ENCODE results near the gene C18orf63. TPM values are rescaled to one million over a fixed set of nuclear protein-coding genes. Genes with fewer than 3 reads are reported as not detected.

Gene C18orf63
- total RNA-seq, 1 experiment from 2014 or later, result not detected

DNA sequence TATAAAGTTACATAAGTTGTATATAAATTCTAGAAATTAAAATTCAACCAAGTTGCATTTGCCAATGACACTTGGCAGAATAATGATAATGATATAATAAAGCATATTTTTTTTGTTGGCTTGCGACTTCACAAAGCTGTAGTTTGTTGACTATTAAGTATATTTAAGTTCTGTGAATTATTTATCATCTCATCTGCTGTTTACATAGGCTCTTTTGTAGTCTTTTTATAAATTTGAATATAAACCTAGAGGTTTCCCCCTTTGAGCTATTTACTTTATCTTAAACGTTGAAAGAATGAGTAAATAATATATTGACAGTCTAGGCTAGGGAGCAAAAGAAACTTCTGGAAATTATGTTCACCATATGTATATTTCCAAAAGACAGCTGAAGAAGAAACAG, 32.9 kb downstream of the C18orf63 start:
- in situ Hi-C loops (cut with HindIII; ENCODE audit: low pct_unique_long_range_greater_than_20kb, low sequenced_read_pairs), result no loop called here
- no peak for DNase-seq (ENCODE audit: low read depth, low spot score)

DNA sequence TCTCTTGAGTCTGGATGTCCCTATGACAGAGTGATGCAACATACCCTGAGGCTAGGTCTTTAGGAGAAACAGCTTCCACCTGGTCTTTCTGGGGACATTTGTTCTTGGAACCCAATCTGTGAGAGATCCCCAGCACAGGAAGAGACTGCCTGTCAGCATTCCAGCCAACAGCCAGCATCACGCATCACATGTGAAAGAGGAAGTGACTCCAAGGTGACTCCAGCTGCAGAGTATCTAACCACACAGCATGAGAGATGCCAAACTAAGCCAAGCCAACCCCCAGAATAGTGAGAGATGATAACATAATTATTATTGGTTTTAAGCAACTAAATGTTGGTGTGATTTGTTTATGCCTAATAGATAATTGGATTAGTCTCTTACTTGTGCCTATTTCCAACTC, 35.7 kb downstream of the C18orf63 start:
- in situ Hi-C loops (cut with HindIII; ENCODE audit: low pct_unique_long_range_greater_than_20kb, low sequenced_read_pairs), result no loop called here
- DNase-seq (ENCODE audit: low read depth, low spot score), result peak; percentile 6

DNA sequence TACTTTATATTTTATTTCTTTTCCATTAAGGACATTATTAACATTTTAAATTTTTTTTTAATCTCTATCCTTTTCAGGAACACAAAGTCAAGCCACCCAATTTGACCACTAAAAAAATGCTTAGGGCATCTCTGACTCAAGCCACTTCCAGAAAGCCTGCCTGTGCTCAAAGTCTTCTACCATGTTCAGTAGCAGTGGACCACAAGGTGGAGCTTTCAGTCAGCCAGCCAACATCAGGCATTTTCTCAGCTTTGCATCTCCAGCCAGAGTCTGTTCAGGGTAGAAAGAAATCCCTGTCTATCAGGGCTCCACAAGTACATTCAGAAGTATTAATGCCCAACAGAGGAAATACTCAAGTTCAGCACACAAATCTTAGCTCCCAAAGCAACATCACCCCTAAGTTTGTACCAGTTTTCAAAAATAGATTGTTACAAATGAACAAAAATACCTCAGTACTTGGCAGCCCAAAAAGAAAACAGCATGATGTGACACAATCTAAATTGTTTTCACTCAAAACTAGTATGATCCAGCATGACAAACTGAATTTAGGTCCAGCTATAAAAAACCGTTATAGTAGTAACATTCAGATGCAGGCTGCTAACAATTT, 37.6 kb downstream of the C18orf63 start:
- in situ Hi-C loops (cut with HindIII; ENCODE audit: low pct_unique_long_range_greater_than_20kb, low sequenced_read_pairs), result no loop called here
- peak; percentile 84 for DNase-seq (ENCODE audit: low read depth, low spot score)

DNA sequence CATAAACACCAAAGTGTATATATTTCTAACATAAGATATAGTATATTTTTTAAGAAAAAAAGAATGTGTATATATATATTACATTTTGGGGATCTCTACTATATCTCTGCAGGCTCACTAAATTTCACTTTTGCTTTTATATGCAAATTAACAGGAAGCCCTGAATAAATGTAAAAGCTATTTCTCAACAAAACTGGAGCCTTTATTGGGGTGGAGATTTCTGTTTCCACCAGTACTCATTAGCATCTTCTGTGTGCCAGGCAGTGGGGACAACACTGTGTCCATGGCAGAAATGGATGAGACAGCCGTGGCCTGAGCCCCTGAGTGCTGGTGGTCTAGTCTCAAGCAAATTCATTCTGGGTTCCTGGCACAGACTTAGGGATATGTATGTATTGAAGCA, 41.3 kb downstream of the C18orf63 start:
- DNase-seq (ENCODE audit: low read depth, low spot score), result no peak
- in situ Hi-C loops (cut with HindIII; ENCODE audit: low pct_unique_long_range_greater_than_20kb, low sequenced_read_pairs), result no loop called here

DNA sequence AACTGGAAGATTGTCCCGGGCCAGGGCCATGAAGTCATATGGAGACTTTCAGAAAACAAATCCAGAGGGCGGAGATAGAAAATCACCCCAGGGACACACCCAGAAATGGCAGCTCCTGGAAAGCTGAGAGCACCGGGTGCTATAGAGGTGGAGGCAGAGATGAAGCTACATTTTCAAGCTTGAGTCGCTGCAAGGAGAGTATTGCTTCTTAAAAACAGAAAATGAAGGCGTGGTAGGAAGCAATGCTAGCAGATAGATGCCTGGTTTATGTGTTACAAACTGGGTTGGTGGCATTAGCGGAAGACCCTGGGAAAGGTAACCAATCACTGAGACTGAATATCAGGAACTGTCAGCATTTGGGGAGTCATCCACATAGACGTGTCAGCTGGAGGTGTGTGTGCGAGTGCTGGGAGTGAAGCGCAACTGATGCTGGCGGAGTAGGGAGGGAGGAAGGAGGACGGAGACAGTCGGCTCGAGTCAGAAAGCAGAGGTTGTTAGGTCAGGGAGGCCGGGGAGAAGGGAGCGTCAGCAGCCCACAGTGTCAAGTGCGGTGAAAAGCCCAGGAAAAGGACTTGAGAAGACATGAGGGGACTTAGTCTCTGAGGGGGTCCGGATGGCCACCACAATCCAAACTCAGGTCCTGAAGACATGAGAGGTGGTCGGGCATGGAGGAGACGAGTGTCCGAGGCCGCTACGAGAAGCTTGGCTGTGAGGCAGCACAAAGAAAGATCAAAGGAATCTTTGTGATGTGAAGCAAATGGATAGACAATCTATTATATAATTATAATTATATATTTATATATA, 45.4 kb downstream of the C18orf63 start:
- in situ Hi-C loops (cut with HindIII; ENCODE audit: low pct_unique_long_range_greater_than_20kb, low sequenced_read_pairs), result loop anchor here (10.0 kb wide), 1 partner anchor 94 kb away; the partner anchor contains the start of gene DIPK1C

DNA sequence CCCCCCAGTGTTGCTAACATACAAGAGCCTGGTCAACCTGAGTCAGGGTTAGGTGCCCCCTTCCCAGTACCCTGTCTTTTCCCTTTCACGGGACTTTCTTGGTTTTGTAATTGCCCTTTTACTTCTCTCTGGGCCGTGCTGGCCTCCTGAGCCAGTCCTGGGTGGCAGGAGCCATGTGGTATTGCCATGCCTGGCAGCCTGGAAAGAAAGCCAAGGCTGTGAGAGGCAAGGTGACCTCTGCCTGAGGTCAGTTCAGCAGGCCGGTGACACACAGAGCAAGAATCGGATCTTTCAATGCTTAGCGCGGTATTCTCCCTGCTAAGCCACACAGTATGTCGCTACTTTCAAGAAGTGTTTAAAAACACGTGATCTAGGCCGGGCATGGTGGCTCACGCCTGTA, 52.3 kb downstream of the C18orf63 start:
- DNase-seq (ENCODE audit: low read depth, low spot score), result no peak
- in situ Hi-C loops (cut with HindIII; ENCODE audit: low pct_unique_long_range_greater_than_20kb, low sequenced_read_pairs), result loop anchor here (10.0 kb wide), 1 partner anchor 87 kb away; the partner anchor contains the start of gene DIPK1C

More for the DNA sequence above, 45.4 kb downstream of the C18orf63 start:
- DNase-seq (ENCODE audit: low read depth, low spot score), result no peak

DNA sequence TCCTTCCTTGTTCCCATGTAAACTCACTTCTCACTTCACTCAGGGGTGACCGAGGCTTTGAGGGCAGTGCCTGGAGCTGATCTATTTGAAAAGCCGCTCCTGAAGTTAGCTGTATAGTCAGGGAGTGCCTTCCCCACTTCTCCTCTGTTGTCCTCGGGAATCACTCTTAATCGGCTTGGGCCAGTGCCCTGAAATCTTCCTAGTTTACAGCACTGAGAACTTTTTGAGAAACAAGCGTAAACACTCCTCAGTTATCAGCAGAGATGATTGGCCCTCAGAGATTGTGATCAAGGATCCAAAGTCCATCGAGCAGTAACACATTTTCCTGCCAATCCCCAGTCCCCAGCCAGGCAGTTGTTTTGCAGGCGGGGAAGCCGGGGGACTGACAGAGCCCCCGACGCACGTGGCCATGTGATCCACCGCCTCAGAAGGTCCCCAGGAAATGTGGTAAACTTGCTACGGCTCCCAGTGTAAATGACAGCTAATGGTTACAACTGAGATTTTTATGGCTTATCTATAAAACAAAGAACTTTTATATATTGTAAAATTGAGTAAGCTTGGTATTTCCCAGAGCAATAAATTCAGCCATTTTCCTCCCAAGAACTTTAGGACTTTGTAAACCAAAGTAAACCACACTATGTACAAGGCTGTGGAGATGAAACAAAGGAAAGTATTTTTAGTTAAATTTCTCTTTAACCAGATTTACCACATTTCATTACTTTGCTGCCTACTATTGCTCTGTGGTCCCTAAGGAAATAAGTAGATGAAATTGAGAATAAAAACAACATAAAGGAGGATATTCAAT, 53.5 kb downstream of the C18orf63 start:
- DNase-seq (ENCODE audit: low read depth, low spot score), result peak; percentile 46
- in situ Hi-C loops (cut with HindIII; ENCODE audit: low pct_unique_long_range_greater_than_20kb, low sequenced_read_pairs), result loop anchor here (10.0 kb wide), 1 partner anchor 86 kb away; the partner anchor contains the start of gene DIPK1C

DNA sequence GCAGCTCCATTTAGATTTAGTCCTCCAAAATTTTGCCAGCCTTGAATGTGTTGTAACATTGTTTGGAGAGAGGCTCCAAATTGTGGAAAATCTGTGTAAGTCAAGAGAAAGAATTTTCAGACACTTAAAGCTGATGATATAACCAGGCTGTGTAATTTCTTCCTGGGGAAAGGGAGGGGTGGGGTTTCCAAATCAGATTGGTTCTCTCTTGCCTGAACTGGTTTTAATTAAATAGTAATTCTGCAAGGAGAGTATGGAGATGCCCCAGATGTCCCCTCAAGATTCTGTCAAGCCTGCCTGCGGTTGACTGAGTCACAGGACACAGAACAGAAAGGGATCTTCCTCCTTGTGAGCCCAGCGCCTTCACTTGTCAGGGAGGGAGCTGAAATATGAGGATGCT, 54.5 kb downstream of the C18orf63 start:
- DNase-seq (ENCODE audit: low read depth, low spot score), result no peak
- in situ Hi-C loops (cut with HindIII; ENCODE audit: low pct_unique_long_range_greater_than_20kb, low sequenced_read_pairs), result no loop called here

DNA sequence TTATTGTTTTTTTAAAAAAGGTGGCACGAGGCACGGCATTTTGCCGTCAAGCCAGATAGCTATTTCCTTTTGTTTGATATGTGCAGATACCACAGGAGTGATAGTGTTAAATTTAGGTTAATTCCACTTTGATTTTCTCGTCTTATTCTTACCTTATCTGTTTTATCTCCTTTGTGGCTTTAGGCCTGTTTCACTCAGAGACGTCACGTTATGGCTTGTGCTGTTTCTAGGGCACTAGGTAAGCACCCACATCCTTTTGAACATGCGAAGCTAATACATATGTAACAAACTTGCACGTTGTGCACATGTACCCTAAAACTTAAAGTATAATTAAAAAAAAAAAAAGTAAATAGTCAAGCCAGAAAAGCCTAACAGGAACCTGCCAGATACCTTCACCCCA, 57.8 kb downstream of the C18orf63 start:
- in situ Hi-C loops (cut with HindIII; ENCODE audit: low pct_unique_long_range_greater_than_20kb, low sequenced_read_pairs), result no loop called here
- DNase-seq (ENCODE audit: low read depth, low spot score), result no peak

DNA sequence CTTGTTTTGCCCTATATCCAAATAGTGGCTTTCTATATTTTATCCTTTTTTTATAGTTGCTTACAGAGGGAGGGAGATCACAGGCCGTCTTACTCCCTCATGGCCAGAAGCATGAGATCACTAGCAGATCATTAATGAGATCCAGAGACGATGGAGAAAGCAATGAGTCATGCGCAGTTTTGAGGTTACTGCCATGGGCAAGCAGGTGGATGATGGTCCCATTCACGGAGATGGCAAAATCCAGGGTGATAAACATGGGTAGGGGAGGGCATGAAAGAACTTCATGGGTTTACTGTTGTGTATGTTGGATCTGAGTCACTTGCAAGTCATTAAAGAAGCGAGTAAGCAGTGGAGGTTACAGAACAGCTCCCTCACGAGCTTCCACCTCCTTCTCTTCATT, 60.4 kb downstream of the C18orf63 start:
- DNase-seq (ENCODE audit: low read depth, low spot score), result no peak
- in situ Hi-C loops (cut with HindIII; ENCODE audit: low pct_unique_long_range_greater_than_20kb, low sequenced_read_pairs), result no loop called here

DNA sequence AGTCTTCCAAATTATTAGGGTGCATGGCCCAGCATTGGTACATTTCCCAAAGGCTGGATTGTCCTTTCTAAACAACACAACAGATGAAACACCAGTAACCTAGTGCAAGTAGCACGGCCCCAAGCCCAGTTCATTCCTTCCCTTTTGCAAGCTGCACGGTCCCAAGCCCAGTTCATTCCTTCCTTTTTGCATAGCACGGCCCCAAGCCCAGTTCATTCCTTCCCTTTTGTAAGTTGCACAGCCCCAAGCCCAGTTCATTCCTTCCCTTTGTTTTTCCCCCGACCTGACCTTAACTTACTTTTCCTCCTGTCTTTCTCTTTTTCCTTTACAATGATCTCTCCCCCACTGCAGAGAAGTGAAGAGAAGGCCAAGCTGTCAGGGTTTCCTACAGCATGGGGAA, 60.9 kb downstream of the C18orf63 start:
- in situ Hi-C loops (cut with HindIII; ENCODE audit: low pct_unique_long_range_greater_than_20kb, low sequenced_read_pairs), result no loop called here
- no peak for DNase-seq (ENCODE audit: low read depth, low spot score)

DNA sequence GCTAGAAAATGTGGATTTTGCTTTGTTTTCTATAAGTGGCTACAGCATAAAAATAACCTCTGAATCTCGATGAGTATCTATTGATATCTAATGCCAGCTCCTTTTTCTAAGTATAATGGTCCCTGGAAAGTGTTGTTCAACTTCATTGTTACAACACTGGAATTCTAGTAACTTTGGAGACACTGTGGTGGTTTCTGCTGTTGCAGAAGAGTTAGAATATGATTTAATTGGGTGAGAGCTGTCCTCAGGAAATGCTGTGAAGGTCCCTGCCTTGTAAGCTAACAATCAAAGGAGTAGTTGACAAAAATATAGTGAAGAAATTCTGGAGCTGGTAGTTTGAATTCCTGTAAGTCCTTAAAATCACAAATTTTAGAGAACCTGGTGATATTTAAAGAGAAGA, 62.1 kb downstream of the C18orf63 start:
- no peak for DNase-seq (ENCODE audit: low read depth, low spot score)

DNA sequence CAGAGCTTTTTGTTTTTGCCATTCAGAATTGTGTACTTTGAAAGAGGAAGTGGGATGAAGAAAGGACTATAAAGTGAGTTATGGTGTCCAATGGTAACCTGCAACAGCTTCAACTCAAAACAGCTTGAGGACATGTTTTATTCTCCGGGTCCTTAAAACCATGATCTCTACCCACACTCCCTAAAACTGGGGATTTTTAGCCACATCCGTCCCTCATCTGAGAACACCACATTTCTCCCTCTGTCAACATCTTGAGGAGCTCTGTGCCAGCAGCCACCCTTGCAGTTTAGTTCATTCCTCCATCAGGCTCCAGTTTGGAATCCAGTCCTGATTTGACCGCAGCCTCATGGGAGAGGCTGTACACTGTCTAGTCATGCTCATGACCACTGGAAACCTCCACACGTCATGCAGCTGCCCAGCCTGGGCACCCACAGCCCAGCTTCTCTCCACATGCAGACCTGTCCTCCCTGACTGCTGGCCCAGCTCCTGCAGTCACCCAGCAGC, 62.6 kb downstream of the C18orf63 start:
- in situ Hi-C loops (cut with HindIII; ENCODE audit: low pct_unique_long_range_greater_than_20kb, low sequenced_read_pairs), result no loop called here

More for the DNA sequence above, 62.1 kb downstream of the C18orf63 start:
- in situ Hi-C loops (cut with HindIII; ENCODE audit: low pct_unique_long_range_greater_than_20kb, low sequenced_read_pairs), result no loop called here

DNA sequence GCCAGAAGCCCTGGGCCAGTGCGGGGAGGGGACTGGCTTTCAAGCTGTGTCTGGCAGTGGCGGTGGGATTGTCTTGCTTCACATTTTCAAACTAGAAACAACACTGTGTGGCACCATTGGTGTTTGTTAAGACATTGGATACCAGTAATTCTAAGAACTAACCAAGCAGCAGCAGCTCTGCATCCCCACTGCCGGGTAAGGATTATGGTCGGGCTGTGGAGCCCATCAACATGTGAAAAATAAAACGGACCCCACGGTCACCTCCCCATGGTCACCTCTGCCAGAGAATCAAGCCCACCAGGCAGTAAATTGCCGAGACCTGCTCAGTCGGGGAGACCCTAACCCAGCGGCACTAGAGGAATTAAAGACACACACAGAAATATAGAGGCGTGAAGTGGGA, 65.3 kb downstream of the C18orf63 start:
- in situ Hi-C loops (cut with HindIII; ENCODE audit: low pct_unique_long_range_greater_than_20kb, low sequenced_read_pairs), result no loop called here
- no peak for DNase-seq (ENCODE audit: low read depth, low spot score)

More for the DNA sequence above, 62.6 kb downstream of the C18orf63 start:
- DNase-seq (ENCODE audit: low read depth, low spot score), result peak; percentile 21

DNA sequence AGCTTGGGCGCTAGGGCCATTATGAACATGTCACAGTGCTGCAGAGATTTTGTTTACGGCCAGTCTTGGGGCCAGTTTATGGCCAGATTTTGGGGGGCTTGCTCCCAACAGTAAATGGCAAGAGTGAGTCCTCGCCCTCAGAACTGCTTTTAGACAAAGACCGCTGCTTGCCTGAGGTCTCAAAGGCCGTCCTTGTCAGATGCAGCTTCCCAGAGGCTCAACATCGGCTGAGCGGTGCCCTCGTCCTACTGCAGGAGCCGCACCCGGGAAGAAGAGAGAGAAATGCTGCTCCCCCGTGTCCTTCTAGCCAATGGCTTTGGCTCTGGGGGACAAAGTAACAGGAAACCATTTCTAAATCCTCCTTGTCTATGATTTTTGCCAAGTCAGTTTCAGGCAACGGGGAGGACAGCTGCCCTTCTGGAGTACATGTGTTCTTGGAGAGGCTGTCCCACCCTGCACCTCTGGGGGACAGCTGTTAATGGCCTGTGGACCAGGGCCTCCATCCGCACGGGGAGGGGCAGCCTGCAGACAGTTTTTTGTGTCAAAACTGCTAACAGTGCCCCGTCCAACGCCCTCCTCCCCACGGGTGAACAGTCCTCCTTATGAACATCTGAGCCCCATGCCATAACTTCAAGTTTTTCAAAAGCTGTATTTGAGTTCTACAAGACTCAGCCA, 66.1 kb downstream of the C18orf63 start:
- no peak for DNase-seq (ENCODE audit: low read depth, low spot score)
- in situ Hi-C loops (cut with HindIII; ENCODE audit: low pct_unique_long_range_greater_than_20kb, low sequenced_read_pairs), result no loop called here

DNA sequence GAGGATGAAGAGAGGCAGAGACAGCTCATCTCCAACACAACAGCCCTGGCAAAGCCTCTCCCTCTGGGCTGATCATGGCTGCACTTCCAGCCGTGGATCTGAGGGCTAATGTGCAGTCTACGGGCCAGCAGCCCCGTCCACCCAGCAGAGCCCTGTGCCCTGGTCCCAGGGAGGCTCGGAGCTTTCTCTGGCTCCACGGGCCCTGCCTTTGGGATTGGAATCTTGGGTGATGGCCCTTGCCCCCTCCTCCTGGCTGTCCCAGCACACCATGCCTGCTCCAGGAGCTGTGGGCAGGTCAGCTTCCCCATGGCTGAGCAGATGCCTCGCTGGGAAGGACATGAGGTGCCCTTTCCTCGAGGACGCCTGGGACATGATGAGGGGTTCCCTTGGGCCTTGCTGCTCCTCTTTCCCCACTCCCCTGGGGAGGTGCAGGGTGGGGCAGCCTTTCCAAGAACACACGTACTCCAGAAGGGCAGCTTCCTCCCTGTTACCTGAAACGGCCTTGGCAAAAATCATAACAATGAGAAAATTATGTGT, 66.9 kb downstream of the C18orf63 start:
- no peak for DNase-seq (ENCODE audit: low read depth, low spot score)
- in situ Hi-C loops (cut with HindIII; ENCODE audit: low pct_unique_long_range_greater_than_20kb, low sequenced_read_pairs), result no loop called here

DNA sequence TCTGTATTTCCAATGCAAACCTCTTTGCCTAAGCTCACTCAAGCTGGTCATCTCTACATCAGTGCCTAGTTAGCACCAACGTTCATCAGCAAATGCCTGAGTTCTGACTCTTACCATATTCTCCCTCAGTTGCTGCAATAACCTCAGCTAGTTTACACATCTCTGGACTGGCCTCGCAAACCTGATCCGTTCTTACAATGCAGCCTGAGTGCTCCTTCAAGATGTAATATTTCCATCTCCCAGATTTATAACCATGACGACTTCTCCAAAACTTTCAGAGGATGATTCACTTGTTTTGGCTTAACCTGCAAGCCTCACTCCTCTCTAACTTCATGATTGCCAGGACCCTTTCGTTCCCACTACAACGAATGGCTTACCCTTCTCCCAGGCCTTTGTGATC, 71.7 kb downstream of the C18orf63 start:
- in situ Hi-C loops (cut with HindIII; ENCODE audit: low pct_unique_long_range_greater_than_20kb, low sequenced_read_pairs), result no loop called here
- DNase-seq (ENCODE audit: low read depth, low spot score), result no peak
